Gastroesophageal sphincter (tissue), 4 donors: ENCODE data around the gene CRLF2. TPM values are rescaled to one million over a fixed set of nuclear protein-coding genes. Genes with fewer than 3 reads are reported as not detected.
"Not testable (repeated sequence)": the region's sequence is repeated elsewhere in the genome, so short reads cannot be mapped to it uniquely, and the experiment has no call there.

ENCODE experiments used
- ATAC-seq: fragments of 150-250 bp; one replicate; pipeline ENCODE4 v1.9.1; 2016; ENCODE audit warnings: mild to moderate bottlenecking, moderate library complexity
- H3K27ac ChIP-seq, 4 donors: fragments of 200-600 bp; sonication (generic) in 3 of 4; 1 replicate in 3 of 4; 2 replicates in 1 of 4; pipeline ENCODE4 v1.5.1; 2016 to 2019
- H3K27me3 ChIP-seq: fragments of 200-600 bp; sonication (generic); one replicate; pipeline ENCODE4 v1.5.1; 2019
- H3K36me3 ChIP-seq, 2 donors: fragments of 200-600 bp; sonication (generic); one replicate each; pipeline ENCODE4 v1.5.1; 2019; ENCODE audit warnings: control low read depth in 1 of 2
- H3K4me1 ChIP-seq, 3 donors: fragments of 200-600 bp; sonication (generic); 1 replicate in 2 of 3; 2 replicates in 1 of 3; pipeline ENCODE4 v1.5.1; 2016 to 2019; ENCODE audit warnings: control low read depth in 2 of 3
- H3K4me3 ChIP-seq, 2 donors: fragments of 200-600 bp; sonication (generic); one replicate each; pipeline ENCODE4 v1.5.1; 2019; ENCODE audit warnings: mild to moderate bottlenecking in 1 of 2, moderate library complexity in 1 of 2
- H3K9me3 ChIP-seq, 3 donors: fragments of 200-600 bp; sonication (generic); one replicate each; pipeline ENCODE4 v1.5.1; 2017 to 2019; ENCODE audit warnings: control low read depth in 2 of 3
- EP300 ChIP-seq: sonication (generic); formaldehyde crosslinking; IDR thresholded peaks from one replicate; pipeline ENCODE4 v1.6.1; 2017; ENCODE audit warnings: antibody characterized with exemption, mild to moderate bottlenecking
- POLR2A ChIP-seq, 2 donors: fragments of 450-650 bp; IDR thresholded peaks; one replicate each; pipeline ENCODE4 v1.6.1; 2017; ENCODE audit warnings: antibody characterized with exemption in 2 of 2, mild to moderate bottlenecking in 2 of 2, moderate library complexity in 1 of 2
- POLR2AphosphoS5 ChIP-seq: sonication (generic); formaldehyde crosslinking; IDR thresholded peaks from one replicate; pipeline ENCODE4 v1.6.1; 2017; ENCODE audit warnings: antibody characterized with exemption
- whole genome bisulfite sequencing, 2 donors: methylation state at CpG; one replicate each; pipeline ENCODE4 v1.1.5; 2018; ENCODE audit warnings: low coverage in 1 of 2; 5-methylcytosine and 5-hydroxymethylcytosine counted together
- total RNA-seq, 4 donors: library from RNA; depleted of rRNA; stranded (reverse); fragments of >200 nt; gene quantifications; one replicate each; pipeline ENCODE4 v1.1.0, GENCODE V29; 2016
- TF ChIP-seq, protein P1 (sequence below), 4 experiments: fragments of 200-600 bp in 2 of 4; fragments of 450-650 bp in 2 of 4; sonication (generic) in 1 of 4; IDR thresholded peaks; one replicate each; pipeline ENCODE4 v1.5.1; 2017 to 2019; ENCODE audit warnings: antibody characterized with exemption in 4 of 4, mild to moderate bottlenecking in 2 of 4, moderate library complexity in 2 of 4

Gene CRLF2
- total RNA-seq, 4 donors from 2014 or later = 0.93 to 2.3 (median 2.0) TPM; not detected in 1

- no peaks in the 10 kb centered on the region for H3K9me3 ChIP-seq
- H3K27ac ChIP-seq = no peak overlapping the region
- H3K4me1 ChIP-seq = peaks cover 0 to 20% (median 9%) of the 10 kb centered on the region in 3 donors
- H3K4me3 ChIP-seq = no peak overlapping the region
- peaks cover 56% of the 10 kb centered on the region for H3K27me3 ChIP-seq
- no peaks in the 10 kb centered on the region for H3K36me3 ChIP-seq
- no peak for ATAC-seq
- WGBS, 2 donors = 87 to 88% methylated on average over 9 to 10 of the region's 21 CpGs
- TF ChIP-seq EP300 (no peak), POLR2A (IDR thresholded peaks at IDR 0.05) (no peak), POLR2AphosphoS5 (no peak)
- TF ChIP-seq, protein P1, sequence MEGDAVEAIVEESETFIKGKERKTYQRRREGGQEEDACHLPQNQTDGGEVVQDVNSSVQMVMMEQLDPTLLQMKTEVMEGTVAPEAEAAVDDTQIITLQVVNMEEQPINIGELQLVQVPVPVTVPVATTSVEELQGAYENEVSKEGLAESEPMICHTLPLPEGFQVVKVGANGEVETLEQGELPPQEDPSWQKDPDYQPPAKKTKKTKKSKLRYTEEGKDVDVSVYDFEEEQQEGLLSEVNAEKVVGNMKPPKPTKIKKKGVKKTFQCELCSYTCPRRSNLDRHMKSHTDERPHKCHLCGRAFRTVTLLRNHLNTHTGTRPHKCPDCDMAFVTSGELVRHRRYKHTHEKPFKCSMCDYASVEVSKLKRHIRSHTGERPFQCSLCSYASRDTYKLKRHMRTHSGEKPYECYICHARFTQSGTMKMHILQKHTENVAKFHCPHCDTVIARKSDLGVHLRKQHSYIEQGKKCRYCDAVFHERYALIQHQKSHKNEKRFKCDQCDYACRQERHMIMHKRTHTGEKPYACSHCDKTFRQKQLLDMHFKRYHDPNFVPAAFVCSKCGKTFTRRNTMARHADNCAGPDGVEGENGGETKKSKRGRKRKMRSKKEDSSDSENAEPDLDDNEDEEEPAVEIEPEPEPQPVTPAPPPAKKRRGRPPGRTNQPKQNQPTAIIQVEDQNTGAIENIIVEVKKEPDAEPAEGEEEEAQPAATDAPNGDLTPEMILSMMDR (IDR thresholded peaks at IDR 0.05) = no peak
These were observed 10.2 kb downstream of the CRLF2 start for GRCh38 chrX:1202251-1202650.

DNA sequence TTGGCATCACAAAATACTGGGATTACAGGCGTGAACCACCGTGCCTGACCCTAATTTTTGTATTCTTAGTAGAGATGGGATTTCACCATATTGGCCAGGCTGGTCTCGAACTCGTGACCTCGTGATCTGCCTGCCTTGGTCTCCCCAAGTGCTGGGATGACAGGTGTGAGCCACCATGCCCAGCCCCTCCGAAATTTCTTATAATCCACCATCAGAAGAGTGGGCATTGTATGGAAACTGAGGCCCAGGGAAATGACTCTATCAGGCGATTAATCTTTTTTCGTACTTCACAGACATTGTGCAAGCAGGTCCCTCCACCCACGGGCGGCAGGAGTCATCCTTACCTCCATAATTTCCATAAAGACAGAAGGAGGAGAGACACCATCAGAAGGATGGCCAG, 16.0 kb downstream of the CRLF2 start:
- Histone ChIP-seq H3K4me3 (no peak overlapping the region), H3K27ac (no peak overlapping the region), H3K9me3 (no peaks in the 10 kb centered on the region), H3K36me3 (no peaks in the 10 kb centered on the region), H3K4me1 (no peaks in the 10 kb centered on the region), H3K27me3 (peaks cover 13% of the 10 kb centered on the region)
- TF ChIP-seq, protein P1 (IDR thresholded peaks at IDR 0.05) = no peak
- no peak for TF ChIP-seq EP300
- no peak for TF ChIP-seq POLR2AphosphoS5
- no peak for TF ChIP-seq POLR2A (IDR thresholded peaks at IDR 0.05)
- WGBS, 2 donors = 86 to 94% methylated on average over 5 of the region's 10 CpGs
- ATAC-seq = no peak

DNA sequence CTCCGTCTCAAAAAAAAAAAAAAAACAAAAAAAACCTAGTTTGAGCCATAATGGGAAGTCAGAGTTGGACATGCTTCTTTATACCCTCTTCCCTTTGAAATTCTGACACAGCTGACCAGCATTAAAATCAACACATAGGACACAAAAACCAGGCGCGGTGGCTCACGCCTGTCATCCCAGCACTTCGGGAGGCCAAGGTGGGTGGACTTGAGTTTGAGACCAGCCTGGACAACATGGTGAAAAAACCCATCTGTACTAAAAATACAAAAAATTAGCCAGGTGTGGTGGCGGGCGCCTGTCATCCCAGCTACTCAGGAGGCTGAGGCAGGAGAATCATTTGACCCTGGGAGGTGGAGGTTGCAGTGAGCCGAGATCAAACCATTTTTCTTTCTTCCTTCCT, 20.3 kb downstream of the CRLF2 start:
- H3K27ac ChIP-seq, H3K4me3 ChIP-seq, ATAC-seq, H3K36me3 ChIP-seq, H3K9me3 ChIP-seq, H3K27me3 ChIP-seq, H3K4me1 ChIP-seq: not testable (repeated sequence)
- WGBS, 2 donors = 71 to 88% methylated on average over 3 of the region's 8 CpGs

- H3K9me3 ChIP-seq = peaks cover 0 to 5% (median 0%) of the 10 kb centered on the region in 3 donors
- H3K4me3 ChIP-seq = no peak overlapping the region
- TF ChIP-seq POLR2A (IDR thresholded peaks at IDR 0.05) (no peak), EP300 (no peak), POLR2AphosphoS5 (no peak)
- TF ChIP-seq, protein P1 (IDR thresholded peaks at IDR 0.05) = no peak
- no peak overlapping the region for H3K27ac ChIP-seq
- no peaks in the 10 kb centered on the region for H3K36me3 ChIP-seq
- peaks cover 12% of the 10 kb centered on the region for H3K27me3 ChIP-seq
- no peak for ATAC-seq
- H3K4me1 ChIP-seq = no peaks in the 10 kb centered on the region
- WGBS, 2 donors = 66 to 77% methylated on average over 5 to 7 of the region's 18 CpGs
These were observed 21.8 kb downstream of the CRLF2 start for GRCh38 chrX:1190596-1191145.

GRCh38 chrX:1185561-1185960, 26.9 kb downstream of the CRLF2 start:
- TF ChIP-seq POLR2AphosphoS5 (no peak), EP300 (no peak), POLR2A (IDR thresholded peaks at IDR 0.05) (no peak)
- TF ChIP-seq, protein P1 (IDR thresholded peaks at IDR 0.05) = no peak
- no peak for ATAC-seq
- H3K27ac ChIP-seq = no peak overlapping the region
- H3K9me3 ChIP-seq = peaks cover 0 to under 1% (median 0%) of the 10 kb centered on the region in 3 donors
- H3K36me3 ChIP-seq = no peaks in the 10 kb centered on the region
- H3K4me3 ChIP-seq = no peak overlapping the region
- WGBS, 2 donors = 66 to 78% methylated on average over 5 to 7 of the region's 10 CpGs
- H3K4me1 ChIP-seq = no peaks in the 10 kb centered on the region
- peaks cover 21% of the 10 kb centered on the region for H3K27me3 ChIP-seq
